ENCODE results near the gene ACAP3.

ACAP3 gene

GRCh38 chr1:1242461-1243265, 65.1 kb downstream of the ACAP3 start:
- DNase-seq = no peak
